ENCODE measurements around the gene FOXD1.

- TF ChIP-seq CTCF (IDR thresholded peaks at IDR 0.05), result no peak
- no peak for TF ChIP-seq POLR2A (IDR thresholded peaks at IDR 0.05)
These were observed 17.2 kb downstream of the FOXD1 start for GRCh38 chr5:73431204-73431851.
